GM19240 (cell line): ENCODE results near the gene TMEM121.
"Not testable (repeated sequence)": the region's sequence is repeated elsewhere in the genome, so short reads cannot be mapped to it uniquely, and the experiment has no call there.

ENCODE experiments used
- DNase-seq: peaks from one replicate; pipeline ENCODE4 v3.0.0; 2011; ENCODE audit warnings: low spot score; ENCODE audit not compliant: insufficient read length

The TMEM121 gene

DNA sequence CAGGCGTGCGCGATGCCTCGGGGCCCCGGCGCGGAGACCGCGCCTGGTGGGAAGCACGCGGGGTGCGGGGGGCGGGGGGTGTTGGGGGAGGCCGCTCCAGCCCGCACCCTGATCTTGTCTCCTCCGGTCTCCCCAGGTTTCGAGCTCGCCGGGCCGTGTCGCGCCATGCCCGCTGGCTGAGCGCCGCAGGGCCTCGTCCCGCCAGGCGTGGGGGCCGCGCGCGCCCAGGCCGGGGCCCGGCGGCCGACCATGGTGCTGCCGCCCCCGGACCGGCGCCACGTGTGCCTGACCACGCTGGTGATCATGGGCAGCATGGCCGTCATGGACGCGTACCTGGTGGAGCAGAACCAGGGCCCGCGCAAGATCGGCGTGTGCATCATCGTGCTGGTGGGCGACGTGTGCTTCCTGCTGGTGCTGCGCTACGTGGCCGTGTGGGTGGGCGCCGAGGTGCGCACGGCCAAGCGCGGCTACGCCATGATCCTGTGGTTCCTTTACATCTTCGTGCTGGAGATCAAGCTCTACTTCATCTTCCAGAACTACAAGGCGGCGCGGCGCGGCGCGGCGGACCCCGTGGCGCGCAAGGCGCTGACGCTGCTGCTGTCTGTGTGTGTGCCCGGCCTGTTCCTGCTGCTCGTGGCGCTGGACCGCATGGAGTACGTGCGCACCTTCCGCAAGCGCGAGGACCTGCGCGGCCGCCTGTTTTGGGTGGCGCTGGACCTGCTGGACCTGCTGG, 2.4 kb downstream of the TMEM121 start:
- DNase-seq = no peak

DNA sequence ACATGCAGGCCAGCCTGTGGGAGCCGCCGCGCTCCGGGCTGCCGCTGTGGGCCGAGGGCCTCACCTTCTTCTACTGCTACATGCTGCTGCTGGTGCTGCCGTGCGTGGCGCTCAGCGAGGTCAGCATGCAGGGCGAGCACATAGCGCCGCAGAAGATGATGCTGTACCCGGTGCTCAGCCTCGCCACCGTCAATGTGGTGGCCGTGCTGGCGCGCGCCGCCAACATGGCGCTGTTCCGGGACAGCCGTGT, 2.9 kb downstream of the TMEM121 start:
- no peak for DNase-seq

DNA sequence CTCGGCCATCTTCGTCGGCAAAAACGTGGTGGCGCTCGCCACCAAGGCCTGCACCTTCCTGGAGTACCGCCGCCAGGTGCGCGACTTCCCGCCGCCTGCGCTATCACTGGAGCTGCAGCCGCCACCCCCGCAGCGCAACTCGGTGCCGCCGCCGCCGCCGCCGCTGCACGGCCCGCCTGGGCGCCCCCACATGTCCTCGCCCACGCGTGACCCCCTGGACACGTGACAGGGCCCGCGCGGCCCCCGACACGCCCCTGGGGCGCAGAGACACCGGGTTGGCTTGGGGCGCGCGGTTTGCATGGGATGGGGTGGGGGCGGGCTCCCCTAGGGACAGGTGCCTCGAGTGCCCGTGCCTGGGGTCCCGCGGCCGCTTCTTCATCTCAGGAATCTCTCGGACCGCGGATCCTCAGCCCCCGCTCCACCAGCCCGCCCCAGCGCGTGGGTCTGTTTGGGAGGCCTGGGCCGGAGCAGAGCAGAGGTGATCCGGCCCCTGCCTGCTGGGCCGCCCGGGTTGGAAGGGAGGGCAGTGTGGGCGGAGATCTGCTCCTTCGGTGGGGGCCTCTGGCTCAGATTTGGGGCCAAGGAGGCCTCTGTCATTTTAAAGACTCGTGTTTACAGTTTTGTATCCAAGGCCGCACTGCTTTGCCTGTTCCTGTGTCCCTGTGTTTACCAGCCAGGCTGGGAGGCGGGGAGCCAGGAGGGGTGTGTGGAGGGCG, 3.3 kb downstream of the TMEM121 start:
- no peak for DNase-seq

DNA sequence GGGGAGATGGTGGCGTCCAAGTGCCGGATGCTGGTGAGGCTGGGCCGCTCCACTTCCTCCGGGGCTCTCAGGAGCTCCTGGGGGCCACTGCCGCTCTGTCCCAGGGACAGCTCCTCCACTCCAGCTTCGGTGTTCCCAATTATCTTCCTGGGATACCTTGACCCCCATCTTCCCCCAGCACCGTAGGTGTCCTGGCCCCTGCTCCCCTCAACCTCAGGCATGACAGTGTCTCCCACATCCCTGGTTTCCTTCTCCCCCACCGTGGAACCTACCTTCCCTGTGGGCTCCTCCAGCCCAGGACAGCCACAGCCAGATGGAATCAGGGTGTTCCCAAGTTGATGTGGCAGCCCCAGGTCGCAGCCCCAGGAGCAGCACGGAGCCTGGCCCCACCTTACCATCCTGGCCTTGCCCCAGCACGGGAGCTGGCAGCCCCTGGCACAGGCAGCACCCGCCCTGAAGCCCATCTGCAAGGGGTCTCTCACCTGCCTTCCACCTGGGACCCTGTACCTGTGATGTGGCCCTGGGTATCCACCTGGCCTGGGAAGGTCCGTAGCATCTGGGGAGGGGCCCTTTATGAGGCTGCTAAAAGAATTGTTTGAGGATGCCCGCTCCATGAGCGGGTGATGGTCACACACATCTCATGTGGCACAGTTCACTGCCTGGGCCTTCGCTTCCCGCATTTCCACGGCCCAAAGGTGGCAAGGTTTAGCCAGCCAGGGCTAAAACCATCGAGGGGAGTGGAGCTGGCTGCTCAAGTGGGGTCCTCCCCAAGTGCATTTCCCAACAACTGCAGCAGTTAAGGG, 4.1 kb downstream of the TMEM121 start:
- DNase-seq = no peak

DNA sequence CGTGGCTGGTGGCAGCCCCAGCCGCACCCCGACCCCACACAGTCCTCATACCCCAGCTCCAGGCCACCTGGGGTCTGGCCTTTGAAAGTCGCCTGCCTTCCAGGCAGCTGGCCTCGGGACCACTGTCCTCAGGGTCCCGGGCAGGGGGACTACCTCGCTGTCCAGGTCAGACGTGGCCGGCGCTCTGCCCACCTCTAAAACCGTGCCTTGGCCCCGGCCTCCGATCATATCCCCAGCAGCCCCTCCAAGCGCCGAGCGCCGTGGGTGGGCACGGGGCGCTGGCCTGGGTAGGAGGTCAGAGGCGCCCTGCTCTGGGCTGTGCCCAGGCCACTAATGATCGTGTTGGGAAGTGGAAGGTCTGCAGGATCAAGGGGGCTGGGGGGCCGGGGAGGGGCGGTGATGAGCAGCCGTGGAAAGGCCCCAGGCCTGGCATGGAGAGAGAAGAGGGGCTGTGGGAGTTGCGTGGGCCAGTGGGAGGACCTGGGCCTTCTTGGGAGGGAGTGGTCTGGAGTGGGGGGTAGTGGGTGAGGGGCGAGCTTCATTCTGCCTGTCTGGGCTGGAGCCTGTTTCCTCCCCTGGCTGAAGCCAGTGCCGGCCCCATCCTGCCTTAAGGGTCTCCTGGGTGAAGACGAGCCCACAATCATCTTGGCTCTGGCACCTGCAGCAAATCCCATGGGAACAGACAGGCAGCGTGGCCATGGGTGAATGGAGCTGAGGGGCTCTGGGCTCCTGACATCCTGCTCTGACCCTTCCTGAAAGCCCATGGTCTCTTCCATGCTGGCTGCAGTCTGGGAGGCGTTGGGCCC, 4.9 kb downstream of the TMEM121 start:
- DNase-seq = no peak

DNA sequence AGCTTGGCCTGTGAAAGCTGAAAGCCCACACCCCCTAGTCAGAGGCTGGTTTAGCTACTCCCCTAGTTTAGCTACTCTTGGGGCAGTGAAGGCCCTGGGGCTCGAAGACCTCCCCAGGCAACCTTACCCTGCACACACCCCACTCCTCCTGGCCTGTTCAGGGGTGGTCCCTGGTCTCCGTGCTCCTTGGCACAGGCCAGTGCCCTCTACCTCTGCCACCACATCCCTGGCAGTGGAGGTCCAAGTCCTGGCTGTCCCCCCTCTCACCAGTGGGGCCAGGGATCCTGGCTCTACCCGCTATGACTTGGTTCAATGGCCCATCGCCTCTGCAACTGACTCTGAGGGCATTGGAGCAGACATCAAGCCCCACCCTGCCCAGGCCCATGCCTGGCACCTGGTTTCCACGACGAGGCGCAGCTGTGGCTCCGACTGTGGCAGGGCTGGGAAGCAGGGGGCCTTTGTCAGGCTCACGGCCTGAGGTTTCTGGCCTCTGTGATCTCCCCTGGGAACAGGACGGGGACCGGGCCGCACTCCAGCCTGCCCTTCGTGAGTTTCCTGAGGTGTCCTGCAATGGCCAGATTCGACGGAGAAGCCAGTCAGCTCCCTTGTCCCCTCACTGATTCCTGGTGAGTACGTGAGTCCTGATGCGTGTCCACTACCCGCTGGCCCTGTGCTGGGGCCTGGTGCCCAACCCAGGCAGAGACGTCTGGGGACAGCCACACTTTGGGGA, 5.7 kb downstream of the TMEM121 start:
- no peak for DNase-seq

DNA sequence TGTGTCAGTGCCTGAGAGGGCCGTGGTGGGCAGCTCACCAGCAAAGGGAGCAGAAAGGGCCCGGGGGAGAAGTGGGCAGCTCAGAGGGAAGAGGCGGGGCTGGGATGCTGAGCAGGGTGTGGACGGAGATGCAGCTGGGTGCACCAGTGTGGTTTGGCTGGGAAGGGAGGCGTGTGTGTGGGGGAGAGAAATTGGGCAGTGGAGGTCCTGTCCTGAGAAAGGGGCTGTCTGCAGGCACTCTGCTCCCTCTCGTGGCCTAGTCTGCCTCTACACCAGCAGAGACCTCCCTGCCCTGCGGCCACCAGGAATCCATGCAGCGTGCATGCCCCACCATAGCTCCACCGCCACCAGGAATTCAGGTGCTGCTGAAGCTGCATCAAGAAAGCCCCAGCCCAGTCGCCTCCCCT, 6.4 kb downstream of the TMEM121 start:
- DNase-seq = peak; percentile 51

DNA sequence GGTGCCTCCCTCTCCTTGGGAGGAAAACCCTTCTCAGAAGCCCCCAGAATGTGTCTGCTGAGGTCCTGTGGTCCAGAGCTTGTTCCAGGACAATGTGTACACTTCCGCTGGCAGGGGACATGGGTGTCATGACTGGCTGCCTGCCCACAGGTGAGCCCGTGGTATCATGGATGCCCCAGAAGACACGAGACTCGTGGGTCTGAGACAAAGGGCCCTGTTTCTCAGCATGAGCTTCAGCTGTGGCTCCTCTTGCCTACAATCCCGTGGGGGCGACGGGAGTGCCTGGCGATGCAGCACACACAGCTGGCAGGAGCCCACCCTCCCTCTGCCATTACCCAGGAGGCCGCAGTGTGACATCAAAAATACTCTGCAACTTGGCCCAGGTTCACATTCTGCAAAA, 7.0 kb downstream of the TMEM121 start:
- DNase-seq = no peak

DNA sequence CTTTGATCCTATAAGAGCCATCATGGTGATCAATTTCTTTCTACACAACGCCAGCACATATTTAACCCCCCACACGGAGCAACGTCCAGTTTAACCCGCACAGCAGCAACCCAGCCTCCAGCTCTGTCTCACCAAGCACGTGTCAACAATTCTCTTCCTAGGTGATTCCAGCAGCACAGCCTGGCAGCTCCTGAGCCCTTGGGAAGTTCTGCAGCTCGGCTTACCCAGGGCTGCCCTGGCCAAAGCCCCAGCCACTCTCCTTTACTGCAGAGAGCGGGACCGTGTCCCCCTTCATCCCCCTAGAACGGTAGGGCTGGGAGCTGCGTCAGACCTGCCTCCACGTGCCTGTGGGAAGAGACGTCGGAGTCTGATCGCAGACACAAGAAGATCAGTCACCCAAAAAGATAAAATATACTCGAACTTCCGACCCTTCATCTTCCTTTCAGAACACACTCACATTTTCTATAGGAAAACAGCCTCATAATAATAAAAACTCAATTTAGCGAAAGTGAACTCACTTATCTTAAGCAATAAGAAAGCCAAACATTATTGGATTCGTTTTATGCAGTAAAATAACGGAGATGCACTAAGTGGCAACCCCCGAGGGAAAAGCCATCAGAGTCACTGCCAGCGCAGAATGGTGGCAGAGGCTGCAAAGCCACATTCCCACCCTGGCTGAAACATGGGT, 7.6 kb downstream of the TMEM121 start:
- no peak for DNase-seq

DNA sequence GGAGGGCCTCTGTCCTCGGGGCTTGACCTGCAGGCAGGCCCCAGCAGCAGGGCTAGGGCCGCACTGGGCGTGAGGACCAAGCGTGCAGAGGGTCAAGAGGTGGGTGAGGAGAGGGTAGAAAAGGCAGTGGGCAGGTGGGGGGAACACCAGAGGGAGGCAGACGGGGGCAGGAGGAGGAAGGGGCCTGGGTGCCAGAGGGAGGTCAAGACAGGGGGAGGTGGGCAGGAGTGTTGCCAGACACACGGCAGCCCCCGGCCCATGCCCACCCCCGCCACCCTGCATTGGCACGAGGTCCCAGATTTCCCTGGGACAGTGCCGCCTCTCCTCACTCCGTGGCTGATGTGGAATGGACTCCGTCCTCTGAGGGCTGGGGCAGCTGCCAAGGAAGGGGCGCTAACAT, 8.2 kb downstream of the TMEM121 start:
- DNase-seq = no peak

DNA sequence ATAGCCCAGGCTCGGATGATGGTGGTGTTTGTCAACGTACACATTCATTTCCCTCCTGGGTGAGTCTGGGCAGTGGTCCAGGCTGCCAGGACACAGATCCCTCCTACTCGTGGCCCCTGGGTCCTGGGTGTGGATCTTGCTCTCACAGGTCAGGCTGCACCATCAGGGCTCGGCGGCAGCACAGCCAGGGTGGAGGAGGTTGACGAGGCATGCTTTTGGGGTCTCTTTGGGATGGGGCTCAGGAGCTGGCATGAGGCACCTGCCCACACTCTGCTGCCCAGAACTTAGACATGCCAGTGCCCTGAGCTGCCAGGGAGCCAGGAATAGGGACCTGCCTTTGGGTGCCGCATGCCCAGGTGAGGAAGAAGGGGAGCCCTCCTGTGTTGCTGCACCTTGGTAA, 9.7 kb downstream of the TMEM121 start:
- no peak for DNase-seq

DNA sequence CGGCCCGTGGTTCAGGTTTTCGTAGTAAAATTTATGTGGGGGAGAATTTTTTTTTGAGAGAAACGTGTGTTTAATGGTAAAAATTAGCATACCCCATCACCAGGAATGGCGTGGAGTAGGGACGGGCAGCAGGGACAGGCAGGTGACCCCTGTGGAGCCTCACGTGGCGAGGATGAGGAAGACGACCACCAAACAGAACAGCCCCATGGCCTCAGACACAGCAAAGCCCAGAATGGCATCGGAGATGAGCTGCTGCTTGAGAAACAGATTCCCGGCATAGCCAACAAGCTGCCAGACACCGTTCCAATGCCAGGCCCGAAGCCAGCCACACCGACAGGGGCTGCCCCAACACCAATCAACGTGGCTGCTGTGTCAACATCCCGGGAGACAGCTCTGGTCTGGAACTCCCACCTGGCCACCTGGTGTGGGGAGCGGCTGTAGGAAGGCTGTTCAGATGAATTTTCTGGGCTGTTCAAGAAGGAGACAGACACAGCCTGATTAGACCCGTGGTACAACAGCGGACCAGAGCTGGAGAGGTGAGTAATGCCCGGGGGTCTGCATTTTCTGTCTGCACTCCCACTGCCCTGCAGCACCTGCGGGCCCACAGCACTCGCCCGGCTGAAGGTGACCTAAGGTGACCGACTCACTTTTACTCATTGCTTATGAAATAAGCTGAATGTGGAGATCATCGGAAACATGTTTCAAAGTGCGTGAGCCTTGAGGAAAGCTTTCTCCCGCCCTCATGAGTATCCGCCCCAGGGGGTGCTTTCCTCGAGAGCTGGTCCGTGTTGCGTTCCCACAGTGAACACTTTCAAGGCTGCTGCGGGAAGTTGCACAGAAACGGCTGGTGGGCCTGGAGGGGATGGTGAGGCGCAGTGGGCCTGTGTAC, 10.6 kb downstream of the TMEM121 start:
- no peak for DNase-seq

DNA sequence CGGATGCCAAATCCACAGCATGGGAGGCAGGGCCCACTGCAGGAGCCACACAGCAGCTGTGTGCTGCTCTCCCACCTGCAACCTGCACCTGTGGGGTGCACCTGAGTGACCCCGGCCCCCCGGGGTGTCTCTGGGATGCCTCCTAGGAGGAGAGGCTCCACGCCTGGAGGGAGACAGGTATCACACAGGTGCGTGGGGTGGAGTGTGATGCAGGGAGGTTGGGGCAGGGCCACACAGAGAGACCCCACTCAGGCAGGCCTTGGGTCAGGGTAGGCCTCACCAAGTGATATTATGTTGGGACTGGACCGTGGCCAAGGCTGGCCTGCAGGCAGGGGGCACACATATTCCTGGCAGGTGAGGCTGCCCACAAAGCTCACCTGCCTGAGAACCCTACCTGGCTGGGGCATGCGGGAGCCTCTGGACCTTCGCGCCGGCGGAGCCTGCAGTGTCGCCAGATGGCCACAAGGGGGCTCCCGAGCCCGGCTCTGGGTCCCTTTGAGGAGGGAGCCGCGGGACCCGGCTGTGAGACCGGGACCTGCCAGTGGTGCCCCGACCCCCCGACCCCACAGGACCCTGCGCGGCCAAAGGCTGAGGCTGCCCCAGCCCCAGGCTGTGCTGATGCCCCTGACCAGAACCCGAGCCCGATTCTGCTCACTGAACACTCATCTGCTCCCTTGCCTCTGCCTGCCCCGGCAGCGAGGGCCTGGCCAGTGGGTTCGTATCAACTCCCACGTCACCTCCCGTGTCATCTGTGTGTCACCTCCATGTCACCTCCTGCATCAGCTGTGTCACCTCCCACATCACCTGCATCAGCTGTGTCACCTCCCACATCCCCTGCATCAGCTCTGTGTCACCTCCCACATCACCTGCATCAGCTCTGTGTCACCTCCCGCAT, 11.4 kb downstream of the TMEM121 start:
- DNase-seq = peak; percentile 76

DNA sequence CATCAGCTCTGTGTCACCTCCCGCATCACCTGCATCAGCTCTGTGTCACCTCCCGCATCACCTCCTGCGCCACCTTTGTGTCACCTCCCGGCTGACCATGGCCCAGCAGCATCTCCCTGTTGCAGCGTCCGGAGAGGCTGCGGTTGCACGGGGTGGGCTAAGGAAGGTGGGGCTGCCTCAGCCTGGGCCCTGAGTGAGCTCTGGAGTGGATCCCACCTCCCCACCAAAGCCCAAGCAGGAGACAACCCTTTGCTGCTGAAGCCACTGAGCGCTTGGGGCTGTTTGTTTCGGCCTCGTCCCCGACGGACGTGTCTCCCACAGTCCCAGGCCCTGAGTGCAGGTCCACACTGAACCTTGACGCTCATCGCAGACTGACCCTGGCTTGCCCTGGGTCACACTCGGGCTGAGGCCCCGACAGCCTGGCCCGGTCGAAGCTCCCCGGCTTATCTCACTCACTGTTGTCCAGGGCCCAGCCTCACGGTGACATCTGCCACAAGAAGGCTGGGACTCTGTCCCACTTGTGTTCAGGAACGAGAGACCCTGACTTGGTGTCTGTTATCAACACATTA, 12.2 kb downstream of the TMEM121 start:
- DNase-seq = no peak

DNA sequence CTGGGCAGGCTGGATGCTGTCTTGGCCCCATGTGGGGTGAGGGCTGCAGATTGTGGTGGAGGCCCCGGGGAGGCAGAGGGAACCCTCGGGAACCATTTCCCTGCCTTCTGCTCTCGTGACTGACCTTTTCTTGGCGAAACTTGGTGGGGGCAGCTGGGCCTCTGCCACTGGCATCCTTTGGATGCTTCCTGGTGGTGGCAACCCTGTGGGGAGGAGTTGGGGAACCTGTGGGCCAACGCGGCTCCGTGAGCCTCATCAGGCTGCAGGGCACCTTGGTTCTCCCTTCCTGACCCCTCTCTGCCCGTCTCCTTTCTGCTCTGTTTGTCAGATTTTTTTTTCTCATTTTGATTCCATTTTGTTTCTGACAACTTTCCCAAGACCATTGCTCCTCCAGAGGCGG, 14.4 kb downstream of the TMEM121 start:
- DNase-seq = no peak

DNA sequence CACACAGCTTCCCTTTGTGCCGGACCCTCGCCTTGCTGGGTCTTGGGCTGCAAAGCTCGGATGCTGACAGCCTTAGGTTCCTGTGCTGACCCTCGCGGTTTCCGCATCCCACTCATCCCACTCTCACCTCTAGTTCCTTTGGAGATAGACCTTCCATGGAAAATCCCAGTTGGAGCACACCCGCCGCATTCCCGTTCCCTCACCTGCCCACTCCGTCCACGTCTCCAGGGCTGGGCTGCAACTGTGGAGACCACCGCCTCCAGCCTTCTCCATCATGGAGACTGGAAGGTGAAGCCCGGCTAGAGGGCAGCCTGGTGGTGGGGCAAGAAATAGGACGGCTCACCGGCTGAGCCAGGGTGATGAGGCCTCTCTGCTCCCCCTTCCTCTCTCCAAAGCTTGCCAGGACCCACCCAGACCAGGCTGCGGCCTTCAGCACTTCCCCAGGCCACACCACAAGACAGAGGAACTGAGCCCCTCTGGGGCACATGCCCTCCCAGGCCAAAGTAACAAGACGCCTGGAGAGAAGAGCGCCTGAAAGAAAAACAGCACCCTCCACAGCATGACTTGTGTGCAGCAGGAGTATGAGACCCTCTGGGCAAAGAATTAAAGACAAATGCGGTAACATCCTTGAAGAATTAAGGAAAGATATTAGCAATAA, 15.0 kb downstream of the TMEM121 start:
- no peak for DNase-seq

DNA sequence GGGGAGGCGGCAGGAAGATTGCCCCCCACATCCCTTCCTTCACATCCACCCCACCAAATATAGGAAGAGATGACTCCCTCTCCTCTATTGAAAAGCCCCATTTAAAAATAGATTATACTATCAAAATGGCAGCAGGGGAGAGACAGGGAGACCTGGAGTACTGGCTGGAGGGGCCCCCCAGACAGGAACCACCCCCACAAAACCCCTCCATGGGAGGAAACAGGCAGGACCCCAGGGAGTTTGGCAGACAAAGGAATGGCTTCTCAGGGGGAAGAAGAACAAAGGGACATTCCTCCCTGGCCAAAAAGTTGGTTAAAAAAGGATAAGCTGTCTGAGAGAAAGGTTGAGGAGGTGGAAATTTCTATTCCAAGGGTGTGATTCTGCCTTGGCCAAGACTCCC, 19.3 kb downstream of the TMEM121 start:
- DNase-seq = not testable (repeated sequence)

DNA sequence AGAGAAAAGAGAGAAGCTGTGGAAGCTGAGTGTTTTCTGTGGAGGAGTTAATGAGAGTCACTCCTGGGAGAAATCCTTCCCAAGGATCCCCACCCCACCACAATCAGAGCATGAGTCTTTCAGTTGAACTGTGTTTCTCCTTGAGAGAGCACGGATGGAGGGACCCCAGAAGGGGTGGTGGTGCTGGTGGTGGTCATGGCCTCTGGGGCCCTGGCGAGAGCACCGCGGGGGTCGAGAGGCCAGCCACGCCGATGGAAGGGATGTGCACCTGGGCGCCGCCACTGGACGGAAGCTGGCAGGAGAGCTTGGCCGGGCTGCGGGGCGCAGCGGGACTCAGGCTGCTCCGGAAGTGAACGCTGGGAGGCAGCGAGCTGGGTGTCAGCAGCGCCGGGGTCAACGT, 20.0 kb downstream of the TMEM121 start:
- not testable (repeated sequence) for DNase-seq
